GM19193 (cell line): ENCODE data around the gene ARID1B.

Experiments
- POLR2A ChIP-seq: IDR thresholded peaks from 4 replicates; pipeline ENCODE4 v1.6.1; 2011; ENCODE audit not compliant: insufficient read depth, insufficient read length; ENCODE audit errors: extremely low read depth

ARID1B gene

GRCh38 chr6:157169226-157169625 is 392.0 kb downstream of the ARID1B start:
- TF ChIP-seq POLR2A, result no peak

GRCh38 chr6:157169656-157170055 is 392.5 kb downstream of the ARID1B start:
- no peak for TF ChIP-seq POLR2A

GRCh38 chr6:157170535-157170934 is 393.4 kb downstream of the ARID1B start:
- no peak for TF ChIP-seq POLR2A

GRCh38 chr6:157171801-157172200 is 394.6 kb downstream of the ARID1B start:
- TF ChIP-seq POLR2A, result no peak

GRCh38 chr6:157172231-157172701 is 395.1 kb downstream of the ARID1B start:
- TF ChIP-seq POLR2A, result no peak

GRCh38 chr6:157172830-157173536 is 395.8 kb downstream of the ARID1B start:
- TF ChIP-seq POLR2A, result no peak

- TF ChIP-seq POLR2A, result no peak
These were observed 396.6 kb downstream of the ARID1B start for GRCh38 chr6:157173776-157174175.

GRCh38 chr6:157174731-157175130 is 397.6 kb downstream of the ARID1B start:
- TF ChIP-seq POLR2A, result no peak

- TF ChIP-seq POLR2A, result no peak
These were observed 400.7 kb downstream of the ARID1B start for GRCh38 chr6:157177731-157178336.

- no peak for TF ChIP-seq POLR2A
These were observed 404.5 kb downstream of the ARID1B start for GRCh38 chr6:157181649-157182048.

- TF ChIP-seq POLR2A, result no peak
These were observed 405.5 kb downstream of the ARID1B start for GRCh38 chr6:157182503-157183264.

GRCh38 chr6:157184202-157185015 is 407.2 kb downstream of the ARID1B start:
- no peak for TF ChIP-seq POLR2A

GRCh38 chr6:157185171-157185570 is 408.0 kb downstream of the ARID1B start:
- no peak for TF ChIP-seq POLR2A

GRCh38 chr6:157185986-157186385 is 408.8 kb downstream of the ARID1B start:
- no peak for TF ChIP-seq POLR2A

GRCh38 chr6:157186785-157187181 is 409.6 kb downstream of the ARID1B start:
- TF ChIP-seq POLR2A, result no peak
